Osteocyte (in vitro differentiated cells): ENCODE results near the gene TFDP1. TPM values are rescaled to one million over a fixed set of nuclear protein-coding genes. Genes with fewer than 3 reads are reported as not detected.

Source experiments
- DNase-seq: peaks from one replicate; pipeline ENCODE4 v3.0.0; 2021; ENCODE audit warnings: mixed read lengths; ENCODE audit not compliant: unreplicated experiment; ENCODE audit errors: extremely low spot score
- H3K27ac Mint-ChIP-seq: one replicate; pipeline ENCODE4 v1.8.0; 2021; ENCODE audit warnings: mild to moderate bottlenecking, mixed read lengths; ENCODE audit not compliant: unreplicated experiment
- H3K27me3 Mint-ChIP-seq: one replicate; pipeline ENCODE4 v1.8.0; 2021; ENCODE audit warnings: mixed read lengths; ENCODE audit not compliant: unreplicated experiment
- H3K36me3 Mint-ChIP-seq: one replicate; pipeline ENCODE4 v1.8.0; 2021; ENCODE audit warnings: mixed read lengths; ENCODE audit not compliant: unreplicated experiment
- H3K4me1 Mint-ChIP-seq: one replicate; pipeline ENCODE4 v1.8.0; 2021; ENCODE audit warnings: mixed read lengths; ENCODE audit not compliant: unreplicated experiment
- H3K4me3 Mint-ChIP-seq: one replicate; pipeline ENCODE4 v1.8.0; 2021; ENCODE audit warnings: mild to moderate bottlenecking, moderate library complexity, mixed read lengths; ENCODE audit not compliant: unreplicated experiment
- H3K9me3 Mint-ChIP-seq: one replicate; pipeline ENCODE4 v1.8.0; 2021; ENCODE audit warnings: mixed read lengths; ENCODE audit not compliant: unreplicated experiment
- CTCF ChIP-seq: fragments of 200-600 bp; sonication (generic); IDR thresholded peaks from 2 replicates; pipeline ENCODE4 v1.5.0; 2021; ENCODE audit warnings: antibody characterized with exemption, mild to moderate bottlenecking, moderate library complexity
- total RNA-seq: library from RNA; stranded (reverse); gene quantifications from 2 replicates; pipeline ENCODE4 v1.2.1, GENCODE V29; 2021

TFDP1 gene
- total RNA-seq, 1 donor from 2014 or later = 66.9 TPM

GRCh38 chr13:113638806-113639205, 54.3 kb downstream of the TFDP1 start:
- H3K4me3 Mint-ChIP-seq = no peak overlapping the region
- no peak overlapping the region for H3K27ac Mint-ChIP-seq
- H3K9me3 Mint-ChIP-seq = peaks cover 4% of the 10 kb centered on the region
- TF ChIP-seq CTCF = no peak
- H3K36me3 Mint-ChIP-seq = peaks cover 63% of the 10 kb centered on the region
- H3K27me3 Mint-ChIP-seq = no peaks in the 10 kb centered on the region
- H3K4me1 Mint-ChIP-seq = no peaks in the 10 kb centered on the region
- peak; percentile 53 for DNase-seq

DNA sequence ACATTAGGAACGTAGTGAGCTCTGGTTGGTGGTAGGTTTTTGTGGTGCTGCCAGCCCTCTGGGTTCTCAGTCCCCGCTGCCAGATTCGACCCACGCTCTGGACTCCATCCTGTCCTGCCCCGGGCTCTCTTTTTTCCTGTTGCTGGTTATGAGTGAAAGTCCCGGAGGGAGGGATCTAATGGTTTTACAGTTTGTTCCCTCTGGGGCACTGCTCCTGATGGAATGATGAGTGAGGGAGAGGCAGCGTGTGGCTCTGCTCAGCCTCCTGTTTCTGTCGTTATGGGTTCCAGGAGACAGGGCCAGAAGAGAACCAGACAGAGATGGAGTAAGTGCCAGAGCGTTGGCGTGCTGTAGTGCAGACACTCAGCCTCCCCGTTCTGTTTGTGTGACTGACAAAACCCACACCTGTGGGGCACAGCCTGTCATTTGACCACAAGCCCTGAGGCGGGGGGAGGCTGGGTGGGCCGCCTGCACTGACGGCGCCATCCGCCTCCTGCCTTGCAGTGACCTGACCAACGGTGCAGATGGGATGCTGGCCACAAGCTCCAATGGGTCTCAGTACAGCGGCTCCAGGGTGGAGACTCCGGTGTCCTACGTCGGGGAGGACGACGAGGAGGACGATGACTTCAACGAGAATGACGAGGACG, 55.2 kb downstream of the TFDP1 start:
- H3K4me1 Mint-ChIP-seq = peaks cover 1% of the 10 kb centered on the region
- DNase-seq = peak; percentile 81
- H3K27ac Mint-ChIP-seq = no peak overlapping the region
- peaks cover 56% of the 10 kb centered on the region for H3K36me3 Mint-ChIP-seq
- no peak for TF ChIP-seq CTCF
- no peaks in the 10 kb centered on the region for H3K27me3 Mint-ChIP-seq
- no peak overlapping the region for H3K4me3 Mint-ChIP-seq
- H3K9me3 Mint-ChIP-seq = peaks cover 4% of the 10 kb centered on the region

DNA sequence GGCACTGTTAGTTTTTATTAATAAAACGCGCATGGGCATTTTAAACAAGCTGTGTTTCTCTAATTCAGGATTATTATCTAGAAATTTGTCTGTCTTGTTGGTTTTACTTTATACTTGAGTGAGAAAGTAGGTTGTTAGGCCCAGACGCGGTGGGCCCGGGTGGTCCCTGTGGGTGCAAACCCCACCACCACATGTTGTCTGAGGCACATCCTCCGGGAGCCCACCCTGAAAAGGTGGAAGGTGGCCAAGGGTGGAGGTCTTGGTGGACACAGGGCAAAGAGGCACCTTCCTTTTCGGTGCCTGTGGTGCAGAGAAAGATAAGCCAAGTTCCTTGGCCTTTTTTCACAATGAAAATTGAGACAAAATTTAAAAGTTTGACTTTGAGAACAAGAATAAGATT, 56.9 kb downstream of the TFDP1 start:
- no peak for TF ChIP-seq CTCF
- Mint-ChIP-seq H3K4me1 (peaks cover 5% of the 10 kb centered on the region), H3K4me3 (no peak overlapping the region), H3K9me3 (peaks cover 4% of the 10 kb centered on the region), H3K36me3 (peaks cover 48% of the 10 kb centered on the region), H3K27ac (no peak overlapping the region), H3K27me3 (no peaks in the 10 kb centered on the region)
- no peak for DNase-seq

DNA sequence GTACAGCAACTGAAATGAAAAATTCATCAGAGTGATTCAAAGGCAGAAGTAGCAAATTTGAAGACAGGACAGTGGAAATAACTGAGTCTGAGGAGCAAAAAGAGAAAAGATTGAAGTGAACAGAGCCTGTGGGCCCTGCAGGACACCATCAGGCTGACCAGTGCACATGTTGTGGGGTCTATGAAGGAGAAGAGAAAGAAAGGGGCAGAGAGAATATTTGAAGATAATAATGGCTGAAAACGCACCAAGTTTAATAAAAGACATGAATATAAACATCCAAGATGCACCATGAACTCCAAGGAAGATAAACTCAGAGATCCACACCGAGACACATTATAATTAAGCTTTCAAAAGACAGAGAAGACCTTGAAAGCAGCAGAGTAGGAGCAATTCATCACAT, 58.0 kb downstream of the TFDP1 start:
- H3K9me3 Mint-ChIP-seq = peaks cover 4% of the 10 kb centered on the region
- H3K27ac Mint-ChIP-seq = no peak overlapping the region
- H3K36me3 Mint-ChIP-seq = peaks cover 37% of the 10 kb centered on the region

DNA sequence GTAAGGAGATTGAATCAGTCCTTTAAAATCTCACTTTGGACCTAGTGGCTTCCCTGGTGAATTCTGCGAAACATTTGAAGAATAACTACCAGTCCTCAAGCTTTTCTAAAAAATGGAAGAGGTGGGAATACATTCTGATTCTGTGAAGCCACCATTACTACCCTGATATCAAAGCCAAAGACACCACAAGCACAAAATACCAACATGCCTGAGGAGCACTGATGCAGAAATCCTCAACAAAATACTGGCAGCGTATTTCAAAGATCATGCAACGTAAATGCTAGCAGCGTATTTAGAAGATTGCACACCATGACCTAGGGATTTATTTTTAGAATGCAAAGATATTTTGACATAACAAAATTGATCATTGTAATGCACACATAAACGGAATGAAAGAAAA, 59.0 kb downstream of the TFDP1 start:
- no peak for DNase-seq
- Mint-ChIP-seq H3K27me3 (no peaks in the 10 kb centered on the region), H3K9me3 (peaks cover 4% of the 10 kb centered on the region), H3K27ac (no peak overlapping the region), H3K36me3 (peaks cover 28% of the 10 kb centered on the region), H3K4me3 (no peak overlapping the region), H3K4me1 (peaks cover 27% of the 10 kb centered on the region)
- no peak for TF ChIP-seq CTCF

More for the DNA sequence above, 58.0 kb downstream of the TFDP1 start:
- DNase-seq = no peak
- Mint-ChIP-seq H3K4me1 (peaks cover 17% of the 10 kb centered on the region), H3K4me3 (no peak overlapping the region), H3K27me3 (no peaks in the 10 kb centered on the region)
- no peak for TF ChIP-seq CTCF
